HepG2 (cell line): ENCODE results near the gene KLHL7. TPM values are rescaled to one million over a fixed set of nuclear protein-coding genes. Genes with fewer than 3 reads are reported as not detected.

Source experiments
- GTF2F1 ChIP-seq: fragments of 150-350 bp; IDR thresholded peaks from 2 replicates; pipeline ENCODE4 v1.6.1; 2014; ENCODE audit warnings: low read length
- HNRNPH1 ChIP-seq: fragments of 200-400 bp; formaldehyde crosslinking; optimal IDR thresholded peaks from 2 replicates; pipeline ENCODE3; 2017; ENCODE audit warnings: mild to moderate bottlenecking, low read depth, low read length
- HNRNPUL1 ChIP-seq: fragments of 200-400 bp; formaldehyde crosslinking; IDR thresholded peaks from 2 replicates; pipeline ENCODE4 v1.6.1; 2017; ENCODE audit warnings: low read depth, mild to moderate bottlenecking, low read length, moderate library complexity
- ISL2 ChIP-seq: sonication (generic); formaldehyde crosslinking; IDR thresholded peaks from 2 replicates; pipeline ENCODE4 v1.5.0; 2020; ENCODE audit warnings: missing genetic modification reagents
- KLF9 ChIP-seq: IDR thresholded peaks from 2 replicates; pipeline ENCODE4 v1.6.1; 2016; ENCODE audit warnings: low read depth
- PAWR ChIP-seq: sonication (generic); formaldehyde crosslinking; IDR thresholded peaks from 2 replicates; pipeline ENCODE4 v1.4.0; 2020; ENCODE audit warnings: missing genetic modification reagents, mild to moderate bottlenecking, borderline replicate concordance
- SALL1 ChIP-seq: sonication (generic); formaldehyde crosslinking; IDR thresholded peaks from 2 replicates; pipeline ENCODE4 v1.8.0; 2022; ENCODE audit warnings: mild to moderate bottlenecking, missing genetic modification reagents
- SKI ChIP-seq: fragments of 450-650 bp; IDR thresholded peaks from one replicate; pipeline ENCODE4 v1.6.1; 2018; ENCODE audit warnings: mild to moderate bottlenecking; ENCODE audit not compliant: partially characterized antibody
- SRSF1 ChIP-seq: fragments of 200-400 bp; formaldehyde crosslinking; optimal IDR thresholded peaks from 2 replicates; pipeline ENCODE3; 2017; ENCODE audit warnings: mild to moderate bottlenecking, low read depth, low read length, moderate library complexity
- TMF1 ChIP-seq: sonication (generic); formaldehyde crosslinking; IDR thresholded peaks from 2 replicates; pipeline ENCODE4 v1.8.1; 2022; ENCODE audit warnings: low read depth, missing genetic modification reagents
- ZBTB38 ChIP-seq: sonication (generic); formaldehyde crosslinking; IDR thresholded peaks from 2 replicates; pipeline ENCODE4 v1.5.1; 2020; ENCODE audit warnings: mild to moderate bottlenecking, missing genetic modification reagents
- ZC3H4 ChIP-seq: sonication (generic); formaldehyde crosslinking; IDR thresholded peaks from 2 replicates; pipeline ENCODE4 v1.4.0; 2020; ENCODE audit warnings: missing genetic modification reagents, borderline replicate concordance
- ZNF142 ChIP-seq: sonication (generic); formaldehyde crosslinking; IDR thresholded peaks from 2 replicates; pipeline ENCODE4 v1.4.0; 2020; ENCODE audit warnings: missing genetic modification reagents
- ZNF18 ChIP-seq: sonication (generic); formaldehyde crosslinking; IDR thresholded peaks from 2 replicates; pipeline ENCODE4 v1.8.0; 2022; ENCODE audit warnings: mild to moderate bottlenecking, missing genetic modification reagents; ENCODE audit not compliant: insufficient replicate concordance
- ZNF34 ChIP-seq: sonication (generic); formaldehyde crosslinking; IDR thresholded peaks from 2 replicates; pipeline ENCODE4 v1.4.0; 2020; ENCODE audit warnings: mild to moderate bottlenecking, missing genetic modification reagents, borderline replicate concordance
- ZNF354B ChIP-seq: sonication (generic); formaldehyde crosslinking; IDR thresholded peaks from 2 replicates; pipeline ENCODE4 v1.8.0; 2022; ENCODE audit warnings: mild to moderate bottlenecking, missing genetic modification reagents
- ZNF382 ChIP-seq: sonication (generic); formaldehyde crosslinking; IDR thresholded peaks from 2 replicates; pipeline ENCODE4 v1.5.0; 2020; ENCODE audit warnings: missing genetic modification reagents, mild to moderate bottlenecking, borderline replicate concordance
- ZNF792 ChIP-seq: IDR thresholded peaks from 2 replicates; pipeline ENCODE4 v1.6.1; 2016
- polyA plus RNA-seq, 8 experiments: library from polyadenylated mRNA; depleted of rRNA in 3 of 8; stranded (reverse) in 7 of 8; unstranded in 1 of 8; fragments of >200 nt; fragmentation: Illumina TruSeq in 4 of 8; extraction: Trizol in 4 of 8; gene quantifications; 2 replicates each; pipeline versions ENCODE4 v1.2.1 to v1.2.3, GENCODE V29; 2011 to 2016; ENCODE audit warnings: low read depth in 4 of 8, missing spikeins in 1 of 8, mixed read lengths in 1 of 8; ENCODE audit not compliant: insufficient read depth in 1 of 8
- total RNA-seq, 5 experiments: library from RNA; depleted of rRNA; stranded (reverse); fragments of >200 nt; fragmentation: Illumina TruSeq; extraction: Trizol; gene quantifications; 2 replicates each; pipeline ENCODE4 v1.2.3, GENCODE V29; 2016; ENCODE audit warnings: low read depth in 1 of 5
- TF ChIP-seq, protein P1 (sequence below), 2 experiments: sonication (generic) in 1 of 2; formaldehyde crosslinking in 1 of 2; IDR thresholded peaks; 2 replicates each; pipeline versions ENCODE4 v1.4.0 to v1.6.1; 2016 to 2020; ENCODE audit warnings: borderline replicate concordance in 1 of 2, low read depth in 1 of 2, mild to moderate bottlenecking in 1 of 2, missing genetic modification reagents in 1 of 2

KLHL7 gene
- total and polyA plus RNA-seq, 2 of the 13 experiments (the other 11 are each of a cell fraction or from before 2014, with no cell fraction given), result 16.2 to 34.4 TPM

DNA sequence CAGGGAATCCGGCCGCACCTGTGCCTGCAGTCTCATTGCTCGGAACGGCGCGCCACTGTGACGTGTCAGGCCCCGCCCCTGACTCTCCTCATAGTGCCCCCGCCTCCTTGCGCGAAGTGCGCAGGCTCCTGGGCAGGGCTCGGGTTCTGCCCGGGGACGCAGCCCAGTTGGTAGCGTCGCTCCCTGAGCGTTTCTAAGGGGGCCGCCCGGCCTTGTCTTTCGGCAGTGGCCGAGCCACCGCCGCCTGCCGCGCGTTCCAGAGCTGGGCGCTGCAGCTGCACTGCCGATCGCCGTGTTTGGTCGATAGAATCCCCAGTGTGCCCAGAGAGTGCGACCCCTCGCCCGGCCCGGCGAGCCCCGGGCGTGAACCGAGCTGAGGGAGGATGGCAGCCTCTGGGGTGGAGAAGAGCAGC, at the start of gene KLHL7 (continued):
- TF ChIP-seq, protein P1, sequence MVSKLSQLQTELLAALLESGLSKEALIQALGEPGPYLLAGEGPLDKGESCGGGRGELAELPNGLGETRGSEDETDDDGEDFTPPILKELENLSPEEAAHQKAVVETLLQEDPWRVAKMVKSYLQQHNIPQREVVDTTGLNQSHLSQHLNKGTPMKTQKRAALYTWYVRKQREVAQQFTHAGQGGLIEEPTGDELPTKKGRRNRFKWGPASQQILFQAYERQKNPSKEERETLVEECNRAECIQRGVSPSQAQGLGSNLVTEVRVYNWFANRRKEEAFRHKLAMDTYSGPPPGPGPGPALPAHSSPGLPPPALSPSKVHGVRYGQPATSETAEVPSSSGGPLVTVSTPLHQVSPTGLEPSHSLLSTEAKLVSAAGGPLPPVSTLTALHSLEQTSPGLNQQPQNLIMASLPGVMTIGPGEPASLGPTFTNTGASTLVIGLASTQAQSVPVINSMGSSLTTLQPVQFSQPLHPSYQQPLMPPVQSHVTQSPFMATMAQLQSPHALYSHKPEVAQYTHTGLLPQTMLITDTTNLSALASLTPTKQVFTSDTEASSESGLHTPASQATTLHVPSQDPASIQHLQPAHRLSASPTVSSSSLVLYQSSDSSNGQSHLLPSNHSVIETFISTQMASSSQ (IDR thresholded peaks at IDR 0.05; ENCODE audit: low read depth), result no peak
- TF ChIP-seq, protein P1 (CRISPR knock-in tag; IDR thresholded peaks at IDR 0.05; ENCODE audit: borderline replicate concordance), result no peak; the same call in 1 of the 2 replicates
- TF ChIP-seq TMF1 (CRISPR knock-in tag) (peak; percentile 61; the same call in 1 of the 2 replicates), PAWR (CRISPR knock-in tag) (no peak), SALL1 (CRISPR knock-in tag) (peak; percentile 79), HNRNPUL1 (no peak), ZNF792 (CRISPR knock-in tag) (peak; percentile 79; the same call in 1 of the 2 replicates), ZC3H4 (CRISPR knock-in tag) (no peak), ZNF354B (CRISPR knock-in tag) (no peak), ZNF34 (CRISPR knock-in tag) (no peak), ZNF18 (no peak), SKI (no peak), HNRNPH1 (no peak), GTF2F1 (no peak), SRSF1 (peak; percentile 44), ZBTB38 (CRISPR knock-in tag) (peak; percentile 63; the same call in 1 of the 2 replicates), ISL2 (CRISPR knock-in tag) (peak; percentile 14; the same call in 1 of the 2 replicates), ZNF382 (CRISPR knock-in tag) (no peak), KLF9 (CRISPR knock-in tag) (no peak), ZNF142 (CRISPR knock-in tag) (no peak)
